HK-2 (cell line): ENCODE data around the gene BCR.

Experiments
- DNase-seq: peaks from one replicate; pipeline ENCODE4 v3.0.0-alpha.2; 2018; ENCODE audit not compliant: unreplicated experiment

Gene BCR

GRCh38 chr22:23262518-23263332 lies 82.4 kb downstream of the BCR start:
- no peak for DNase-seq

GRCh38 chr22:23263651-23264555 lies 83.6 kb downstream of the BCR start:
- no peak for DNase-seq

GRCh38 chr22:23264610-23265367 lies 84.5 kb downstream of the BCR start:
- no peak for DNase-seq

- no peak for DNase-seq
These were observed 85.0 kb downstream of the BCR start for GRCh38 chr22:23265368-23265700.

- DNase-seq, result no peak
These were observed 86.5 kb downstream of the BCR start for GRCh38 chr22:23266780-23267179.

GRCh38 chr22:23267226-23268043 lies 87.1 kb downstream of the BCR start:
- no peak for DNase-seq

- no peak for DNase-seq
These were observed 87.9 kb downstream of the BCR start for GRCh38 chr22:23268139-23268712.

GRCh38 chr22:23268877-23269276 lies 88.6 kb downstream of the BCR start:
- DNase-seq, result no peak

- DNase-seq, result no peak
These were observed 89.3 kb downstream of the BCR start for GRCh38 chr22:23269441-23270211.

- DNase-seq, result no peak
These were observed 90.0 kb downstream of the BCR start for GRCh38 chr22:23270212-23270733.

GRCh38 chr22:23270798-23271596 lies 90.7 kb downstream of the BCR start:
- DNase-seq, result no peak

GRCh38 chr22:23271597-23271908 lies 91.2 kb downstream of the BCR start:
- DNase-seq, result no peak

GRCh38 chr22:23272371-23272770 lies 92.1 kb downstream of the BCR start:
- no peak for DNase-seq

- no peak for DNase-seq
These were observed 92.5 kb downstream of the BCR start for GRCh38 chr22:23272834-23273233.

GRCh38 chr22:23273445-23274145 lies 93.3 kb downstream of the BCR start:
- DNase-seq, result no peak

- DNase-seq, result no peak
These were observed 93.8 kb downstream of the BCR start for GRCh38 chr22:23274146-23274526.

GRCh38 chr22:23274891-23275694 lies 94.8 kb downstream of the BCR start:
- DNase-seq, result no peak

GRCh38 chr22:23275751-23276150 lies 95.4 kb downstream of the BCR start:
- no peak for DNase-seq
